Inflammatory macrophage treated with lipopolysaccharide for 1 hour (primary cell): ENCODE results near the gene CD82.
"Not testable (repeated sequence)": the region's sequence is repeated elsewhere in the genome, so short reads cannot be mapped to it uniquely, and the experiment has no call there.

Source experiments
- DNase-seq, 2 donors: peaks; one replicate each; pipeline ENCODE4 v3.0.0-alpha.2; 2020 to 2022

Gene CD82

DNA sequence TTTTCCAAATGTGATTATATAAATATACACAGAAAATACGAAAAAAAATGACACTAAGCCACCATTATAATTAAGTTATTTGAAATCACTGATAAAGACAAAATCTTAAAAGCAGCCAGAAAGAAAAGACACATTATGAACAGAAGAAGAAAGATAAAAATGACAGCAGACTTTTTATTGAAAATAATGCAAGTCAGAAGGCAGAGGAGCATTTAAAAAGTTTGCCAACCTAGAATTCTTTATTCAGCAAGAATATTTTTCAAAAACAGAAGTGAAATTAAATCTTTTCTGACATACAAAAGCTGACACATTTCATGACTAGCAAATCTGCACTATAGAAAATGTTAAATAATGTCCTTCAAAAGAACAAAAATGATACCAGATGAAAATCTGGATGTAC, 77.8 kb downstream of the CD82 start:
- no peak for DNase-seq

DNA sequence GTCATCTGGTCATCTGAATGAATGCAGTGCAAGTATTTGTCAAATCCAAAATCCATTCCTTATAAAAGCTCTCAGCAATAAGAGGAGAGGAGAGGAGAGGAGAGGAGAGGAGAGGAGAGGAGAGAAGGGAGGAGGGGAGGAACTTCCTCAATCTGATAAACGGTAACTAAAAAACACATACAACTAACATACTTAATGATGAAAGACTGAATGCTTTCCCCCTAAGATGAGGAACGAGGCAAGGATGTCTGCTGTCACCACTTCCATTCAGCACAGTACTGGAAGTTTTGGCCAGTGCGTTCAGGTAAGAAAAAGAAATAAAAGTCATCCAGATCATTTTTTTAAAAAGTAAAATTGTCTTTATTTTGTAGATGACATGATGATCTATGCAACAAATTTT, 80.4 kb downstream of the CD82 start:
- DNase-seq, result no peak

GRCh38 chr11:44647255-44647955, 81.9 kb downstream of the CD82 start:
- DNase-seq, result not testable (repeated sequence)

- no peak for DNase-seq
These were observed 82.6 kb downstream of the CD82 start for GRCh38 chr11:44648109-44648508.

GRCh38 chr11:44651535-44652155, 86.2 kb downstream of the CD82 start:
- DNase-seq, result no peak

DNA sequence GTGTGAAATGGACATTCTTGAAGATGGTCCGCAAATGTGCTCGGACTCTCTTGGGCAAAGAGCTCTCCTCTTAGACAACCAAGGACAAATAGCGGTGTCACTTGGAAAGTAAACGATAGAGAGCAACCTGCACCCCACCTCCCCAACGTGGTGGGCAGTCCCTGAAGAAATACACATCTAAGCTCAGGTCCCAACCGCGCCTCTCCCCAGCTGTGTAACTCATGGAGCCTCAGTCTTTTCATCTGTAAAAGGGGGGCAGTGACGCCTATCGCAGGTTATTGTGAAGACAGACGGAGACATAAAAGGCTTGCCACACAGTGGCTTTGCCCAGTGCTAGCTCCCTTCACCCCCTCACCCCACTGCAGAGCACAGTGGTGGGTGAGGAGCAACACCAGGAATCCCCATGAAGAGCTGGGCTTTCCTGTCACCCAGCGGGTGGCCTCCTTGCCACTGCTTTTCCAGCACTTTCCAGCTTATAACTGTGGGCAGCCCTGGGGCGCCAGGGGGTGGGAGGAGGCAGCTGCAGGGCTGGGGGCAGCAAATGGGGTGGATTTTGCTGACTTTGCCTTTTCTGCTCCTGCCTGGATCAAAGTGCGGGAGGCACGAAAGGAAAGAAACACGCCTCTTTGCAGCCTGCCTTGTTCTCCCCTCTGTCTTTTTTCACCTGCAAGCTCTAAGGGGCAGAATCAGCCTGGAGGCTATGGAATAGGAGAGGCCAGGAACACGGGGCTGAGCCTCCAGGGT, 87.6 kb downstream of the CD82 start:
- no peak for DNase-seq

DNA sequence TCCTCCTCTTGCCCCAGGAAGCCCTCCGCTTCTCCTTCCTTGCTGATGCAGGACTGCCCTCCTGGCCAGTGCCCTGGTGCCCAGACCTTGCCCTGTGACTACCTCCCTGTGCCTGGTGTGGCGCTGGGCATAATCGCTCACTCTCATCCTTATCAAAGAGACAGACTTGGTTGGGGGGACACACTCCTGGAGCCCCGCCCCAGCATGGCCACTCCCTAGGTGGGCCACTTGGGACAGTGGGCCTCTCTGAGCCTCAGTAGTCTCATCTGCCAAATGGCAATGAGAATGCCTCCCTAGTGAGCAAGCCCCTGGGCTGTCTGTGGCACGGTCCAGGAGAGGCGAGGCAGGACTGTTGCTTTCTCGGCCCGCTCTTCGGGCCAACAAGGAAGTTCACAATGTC, 88.6 kb downstream of the CD82 start:
- DNase-seq, result no peak

DNA sequence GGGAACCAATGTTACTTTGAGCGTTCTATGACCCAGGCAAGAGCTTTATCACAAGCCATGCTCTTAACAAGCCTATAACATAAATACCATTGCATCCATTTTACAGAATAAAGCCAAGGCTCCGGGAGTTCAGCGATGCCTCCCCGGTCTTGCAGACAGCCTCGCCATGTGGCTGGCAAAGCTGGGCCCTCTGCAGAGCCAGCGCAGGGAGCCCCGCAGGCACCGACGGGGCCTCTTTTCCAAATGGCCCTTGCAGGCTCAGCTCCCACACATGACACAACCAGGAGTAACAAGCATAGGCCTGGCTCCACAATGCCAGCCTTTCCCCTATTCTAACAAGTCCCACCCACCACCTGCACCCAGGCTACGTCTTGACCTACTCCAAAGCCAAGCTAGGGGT, 89.1 kb downstream of the CD82 start:
- DNase-seq, result no peak

DNA sequence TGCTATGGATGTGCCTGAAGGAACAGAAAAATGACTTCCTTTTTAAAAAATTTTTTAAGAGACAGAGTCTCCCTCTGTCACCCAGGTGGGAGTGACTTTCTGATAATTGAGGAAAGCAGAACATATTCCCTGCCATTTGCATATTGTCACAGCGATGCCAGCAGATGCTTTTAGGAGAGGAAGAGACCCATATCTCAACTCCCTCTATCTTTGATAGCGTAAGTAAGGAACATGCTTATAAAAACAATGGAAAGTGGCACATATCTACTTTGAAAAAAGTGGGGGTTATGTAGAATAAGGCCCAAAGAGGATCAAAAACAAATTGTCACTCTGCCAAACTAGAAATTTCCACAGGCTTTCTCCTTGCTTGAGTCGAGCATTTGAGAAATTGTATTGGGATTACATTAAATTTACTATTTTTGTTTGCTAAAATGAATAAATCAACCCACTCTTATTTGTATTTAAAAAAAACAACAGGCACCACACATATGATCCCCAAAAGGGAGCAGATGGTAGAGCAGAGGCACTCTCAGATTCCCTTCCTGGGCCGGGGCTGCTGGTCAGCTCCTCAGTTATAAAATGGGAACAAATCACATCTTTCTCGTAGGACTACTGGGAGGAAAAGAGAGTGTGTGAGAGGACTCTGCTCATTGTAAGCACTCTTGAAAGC, 92.5 kb downstream of the CD82 start:
- no peak for DNase-seq

- no peak for DNase-seq
These were observed 93.0 kb downstream of the CD82 start for GRCh38 chr11:44658506-44658850.

- no peak for DNase-seq
These were observed 94.2 kb downstream of the CD82 start for GRCh38 chr11:44659641-44660040.

GRCh38 chr11:44660535-44660934, 95.1 kb downstream of the CD82 start:
- DNase-seq, result not testable (repeated sequence)

DNA sequence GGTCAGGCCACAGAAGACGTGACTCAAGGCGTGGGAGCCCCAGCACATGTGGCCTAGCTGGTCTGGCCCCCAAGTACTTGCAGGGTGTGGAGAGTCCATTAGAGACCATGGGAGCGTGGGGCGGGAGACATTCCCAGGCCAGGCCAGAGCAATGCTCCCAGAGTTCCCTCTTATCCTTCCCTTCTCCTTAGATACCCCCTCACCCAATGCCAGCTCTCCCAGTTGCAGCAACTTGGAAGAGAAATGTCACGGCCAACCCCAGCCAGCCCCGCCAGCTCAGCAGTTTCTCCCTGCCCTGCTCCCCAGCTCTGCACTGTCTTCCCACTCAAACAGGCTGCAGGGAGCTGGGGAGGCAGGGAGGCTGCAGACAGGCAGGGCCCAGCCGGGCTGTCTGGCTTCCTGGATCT, 95.9 kb downstream of the CD82 start:
- no peak for DNase-seq
